Psoas muscle (tissue), 8 donors: ENCODE data around the gene MAP3K2. TPM values are rescaled to one million over a fixed set of nuclear protein-coding genes. Genes with fewer than 3 reads are reported as not detected.

ENCODE experiments used
- ATAC-seq, 4 donors: fragments of 200-7000 bp; cut with Tn5 transposase; one replicate each; pipeline ENCODE4 v1.9.1; 2020; ENCODE audit warnings: moderate library complexity in 3 of 4, mild to moderate bottlenecking in 2 of 4
- DNase-seq, 2 donors: peaks; one replicate each; pipeline ENCODE4 v3.0.0-alpha.2; 2020
- H3K27ac ChIP-seq: fragments of 200-600 bp; one replicate; pipeline ENCODE4 v1.8.0; 2022
- H3K27me3 ChIP-seq, 3 donors: fragments of 200-600 bp in 1 of 3; one replicate each; pipeline versions ENCODE4 v1.6.1 to v1.8.0; 2013 to 2022; ENCODE audit warnings: low read length in 2 of 3, mild to moderate bottlenecking in 2 of 3, moderate library complexity in 1 of 3; ENCODE audit not compliant: insufficient read depth in 3 of 3
- H3K36me3 ChIP-seq, 2 donors: fragments of 200-600 bp in 1 of 2; one replicate each; pipeline versions ENCODE4 v1.6.1 to v1.8.0; 2013 to 2022; ENCODE audit warnings: low read depth in 1 of 2, mild to moderate bottlenecking in 1 of 2, moderate library complexity in 1 of 2; ENCODE audit not compliant: insufficient read depth in 1 of 2
- H3K4me1 ChIP-seq: fragments of 200-600 bp; one replicate; pipeline ENCODE4 v1.8.0; 2022
- H3K4me3 ChIP-seq: fragments of 200-600 bp; one replicate; pipeline ENCODE4 v1.8.0; 2022; ENCODE audit warnings: mild to moderate bottlenecking
- H3K9me3 ChIP-seq: fragments of 200-600 bp; one replicate; pipeline ENCODE4 v1.8.0; 2022
- WGBS, 3 donors: extraction: QIAGEN DNeasy Blood & Tissue Kit; methylation state at CpG; one replicate each; pipeline versions ENCODE4 v1.1.6 to v1.1.7; 2013; 5-methylcytosine and 5-hydroxymethylcytosine counted together
- intact Hi-C, 2 donors: fragments of 100-400 bp; cut with DNase I; formaldehyde crosslinking; loops; one replicate each; pipeline versions ENCODE4 v1.11.0 to v1.14.2; 2022
- polyA plus RNA-seq, 3 donors: library from polyadenylated mRNA; stranded (reverse); fragments of 200-250 nt; gene quantifications; one replicate each; pipeline ENCODE4 v1.2.3, GENCODE V29; 2013
- total RNA-seq, 4 donors: library from RNA; stranded (reverse); fragmentation: NEBNext Ultra II Directional in 2 of 4; extraction: Animal tissue kit (Norgen Biotek cat#: 25700) in 2 of 4; gene quantifications; one replicate each; pipeline versions ENCODE4 v1.2.1 to v1.2.4, GENCODE V29; 2021 to 2023
- TF ChIP-seq, protein P1 (sequence below): fragments of 200-600 bp; IDR thresholded peaks from one replicate; pipeline ENCODE4 v1.8.0; 2022; ENCODE audit warnings: antibody characterized with exemption
- donor health status: healthy with polysubstance abuse.
- donor health status: DM: no; HTN: no; CAD: no; lungs with moderate emphysema.
- donor health status: Bipolar disorder and iron deficiency.
- donor health status: healthy.
- donor health status: DM: yes; HTN: yes; CAD: no.
- donor health status: DM: no; HTN: no; CAD: no.
- donor health status: DM: no; HTN: no; CAD: no.
- donor health status: DM: yes; HTN: yes; CAD: no.

Gene MAP3K2
- total and polyA plus RNA-seq, 7 donors: 4.2 to 37.1 (median 25.9) TPM

DNA sequence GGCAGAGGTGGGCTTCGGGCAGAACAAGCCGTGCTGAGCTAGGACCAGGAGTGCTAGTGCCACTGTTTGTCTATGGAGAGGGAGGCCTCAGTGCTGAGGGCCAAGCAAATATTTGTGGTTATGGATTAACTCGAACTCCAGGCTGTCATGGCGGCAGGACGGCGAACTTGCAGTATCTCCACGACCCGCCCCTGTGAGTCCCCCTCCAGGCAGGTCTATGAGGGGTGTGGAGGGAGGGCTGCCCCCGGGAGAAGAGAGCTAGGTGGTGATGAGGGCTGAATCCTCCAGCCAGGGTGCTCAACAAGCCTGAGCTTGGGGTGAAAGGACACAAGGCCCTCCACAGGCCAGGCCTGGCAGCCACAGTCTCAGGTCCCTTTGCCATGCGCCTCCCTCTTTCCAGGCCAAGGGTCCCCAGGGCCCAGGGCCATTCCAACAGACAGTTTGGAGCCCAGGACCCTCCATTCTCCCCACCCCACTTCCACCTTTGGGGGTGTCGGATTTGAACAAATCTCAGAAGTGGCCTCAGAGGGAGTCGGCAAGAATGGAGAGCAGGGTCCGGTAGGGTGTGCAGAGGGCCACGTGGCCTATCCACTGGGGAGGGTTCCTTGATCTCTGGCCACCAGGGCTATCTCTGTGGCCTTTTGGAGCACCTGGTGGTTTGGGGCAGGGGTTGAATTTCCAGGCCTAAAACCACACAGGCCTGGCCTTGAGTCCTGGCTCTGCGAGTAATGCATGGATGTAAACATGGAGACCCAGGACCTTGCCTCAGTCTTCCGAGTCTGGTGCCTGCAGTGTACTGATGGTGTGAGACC is 30.7 kb upstream of the MAP3K2 start, which contains the start of gene PROC:
PROC (plus strand) TSS at position 128 of the 812 bp plus-strand sequence. CDS start 1,516 bp downstream, outside the sequence.
- no peak for ATAC-seq
- peaks cover 0 to 23% (median 12%) of the 10 kb centered on the region in 3 donors for H3K27me3 ChIP-seq
- no peak within 1 kb of the TSS for H3K4me3 ChIP-seq

GRCh38 chr2:127417406-127417805 is 29.6 kb upstream of the MAP3K2 start:
- Histone ChIP-seq H3K4me1 (peaks cover 14% of the 10 kb centered on the region), H3K4me3 (no peak overlapping the region), H3K27ac (no peak overlapping the region), H3K27me3 (peaks cover 0 to 12% (median 7%) of the 10 kb centered on the region in 3 donors), H3K9me3 (no peaks in the 10 kb centered on the region), H3K36me3 (no peaks in the 10 kb centered on the region)
- intact Hi-C loops: loop anchor here (5.0 kb wide), 2 partner anchors 45 to 60 kb away; no protein-coding TSS in a partner anchor
- WGBS, 3 donors: 82 to 87% (median 83%) methylated on average over 8 of the region's 8 CpGs
- DNase-seq: no peak
- ATAC-seq: no peak
- TF ChIP-seq, protein P1, sequence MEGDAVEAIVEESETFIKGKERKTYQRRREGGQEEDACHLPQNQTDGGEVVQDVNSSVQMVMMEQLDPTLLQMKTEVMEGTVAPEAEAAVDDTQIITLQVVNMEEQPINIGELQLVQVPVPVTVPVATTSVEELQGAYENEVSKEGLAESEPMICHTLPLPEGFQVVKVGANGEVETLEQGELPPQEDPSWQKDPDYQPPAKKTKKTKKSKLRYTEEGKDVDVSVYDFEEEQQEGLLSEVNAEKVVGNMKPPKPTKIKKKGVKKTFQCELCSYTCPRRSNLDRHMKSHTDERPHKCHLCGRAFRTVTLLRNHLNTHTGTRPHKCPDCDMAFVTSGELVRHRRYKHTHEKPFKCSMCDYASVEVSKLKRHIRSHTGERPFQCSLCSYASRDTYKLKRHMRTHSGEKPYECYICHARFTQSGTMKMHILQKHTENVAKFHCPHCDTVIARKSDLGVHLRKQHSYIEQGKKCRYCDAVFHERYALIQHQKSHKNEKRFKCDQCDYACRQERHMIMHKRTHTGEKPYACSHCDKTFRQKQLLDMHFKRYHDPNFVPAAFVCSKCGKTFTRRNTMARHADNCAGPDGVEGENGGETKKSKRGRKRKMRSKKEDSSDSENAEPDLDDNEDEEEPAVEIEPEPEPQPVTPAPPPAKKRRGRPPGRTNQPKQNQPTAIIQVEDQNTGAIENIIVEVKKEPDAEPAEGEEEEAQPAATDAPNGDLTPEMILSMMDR: no peak

More for the DNA sequence above, 30.7 kb upstream of the MAP3K2 start, which contains the start of gene PROC:
- no peak within 1 kb of the TSS for H3K27ac ChIP-seq
- WGBS, 3 donors: 90 to 93% (median 91%) methylated on average over 15 to 16 of the region's 16 CpGs
- H3K4me1 ChIP-seq: peaks cover 20% of the 10 kb centered on the region
- no peaks in the 10 kb centered on the region for H3K36me3 ChIP-seq
- H3K9me3 ChIP-seq: no peaks in the 10 kb centered on the region
- DNase-seq: no peak
- intact Hi-C loops: loop anchor here (5.0 kb wide), 2 partner anchors 46 to 61 kb away; no protein-coding TSS in a partner anchor
- TF ChIP-seq, protein P1: no peak

GRCh38 chr2:127416506-127417001 is 28.8 kb upstream of the MAP3K2 start:
- 21 to 35% (median 28%) methylated on average over 4 of the region's 4 CpGs for WGBS, 3 donors
- no peaks in the 10 kb centered on the region for H3K9me3 ChIP-seq
- ATAC-seq (no peak), DNase-seq (no peak)
- peaks cover 18% of the 10 kb centered on the region for H3K4me1 ChIP-seq
- peaks cover 0 to 4% (median 0%) of the 10 kb centered on the region in 3 donors for H3K27me3 ChIP-seq
- intact Hi-C loops: loop anchor here (5.0 kb wide), 2 partner anchors 44 to 59 kb away; no protein-coding TSS in a partner anchor
- peak overlapping the region; percentile 68 for H3K4me3 ChIP-seq
- TF ChIP-seq, protein P1: no peak
- H3K36me3 ChIP-seq: no peaks in the 10 kb centered on the region
- peak overlapping the region; percentile 54 for H3K27ac ChIP-seq

DNA sequence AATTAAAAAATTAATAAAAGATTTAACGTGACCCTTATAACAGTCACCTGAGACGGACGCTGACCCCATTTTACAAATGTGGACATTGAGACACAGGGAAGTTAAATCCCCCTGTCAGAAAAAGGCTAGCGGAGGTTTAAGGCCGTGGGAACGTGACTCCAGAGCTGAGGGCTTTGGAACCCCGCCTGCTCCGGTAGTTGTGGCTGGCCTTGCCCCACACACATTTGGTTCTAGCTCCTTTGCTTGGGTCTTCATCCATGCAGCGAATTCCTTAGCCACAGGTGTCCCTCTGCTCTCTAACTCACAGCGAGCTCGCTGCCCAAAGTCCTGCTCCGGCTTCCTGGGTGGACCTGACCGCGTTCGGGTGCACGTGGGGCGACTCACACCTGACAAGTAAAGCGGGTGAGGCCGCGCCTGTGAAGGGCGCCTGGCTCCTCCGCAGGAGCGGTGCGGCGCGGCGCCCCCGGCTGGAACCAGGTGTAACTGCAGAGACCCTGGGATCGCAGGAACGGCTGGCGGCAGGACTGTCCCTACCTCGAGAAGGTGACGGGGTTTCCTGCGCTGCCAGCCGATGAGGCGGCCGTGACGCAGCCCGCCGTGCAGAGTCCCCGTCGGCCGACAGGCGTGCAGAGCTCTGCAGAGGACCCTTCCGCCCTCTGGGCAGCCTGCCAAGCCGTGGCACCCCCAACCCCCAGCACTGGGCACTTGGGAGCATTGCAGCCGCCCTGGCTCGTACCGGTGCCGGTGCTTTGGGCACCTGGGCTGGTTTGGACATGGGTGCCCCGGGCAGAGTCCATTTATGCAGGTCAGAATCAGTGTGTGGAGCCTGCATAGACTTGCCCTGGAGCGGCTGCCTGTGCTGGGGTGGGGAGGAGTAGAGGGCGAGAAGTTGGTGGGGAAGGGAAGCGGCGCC is 28.1 kb upstream of the MAP3K2 start:
- Histone ChIP-seq H3K4me1 (peaks cover 25% of the 10 kb centered on the region), H3K9me3 (no peaks in the 10 kb centered on the region), H3K36me3 (no peaks in the 10 kb centered on the region), H3K27ac (peak overlapping the region; percentile 54), H3K4me3 (peak overlapping the region; percentile 68), H3K27me3 (no peaks in the 10 kb centered on the region)
- TF ChIP-seq, protein P1: peak; percentile 66
- DNase-seq (peak; percentile 41 to 82), ATAC-seq (peak; percentile 40 to 67 (median 64))
- 16 to 21% (median 18%) methylated on average over 50 to 55 of the region's 55 CpGs for WGBS, 3 donors
- intact Hi-C loops: loop anchor here (5.0 kb wide), 2 partner anchors 44 to 59 kb away; no protein-coding TSS in a partner anchor
